B cell (primary cell): ENCODE results near the gene FXYD7. TPM values are rescaled to one million over a fixed set of nuclear protein-coding genes. Genes with fewer than 3 reads are reported as not detected.

Source experiments
- ATAC-seq: fragments of 200-7000 bp; cut with Tn5 transposase; one replicate; pipeline ENCODE4 v1.10.0; 2021; ENCODE audit warnings: low read depth, mild to moderate bottlenecking, moderate number of reproducible peaks, moderate library complexity
- CTCF ChIA-PET: fragments of 350-600 bp; sonication (Branson Sonifier 250); formaldehyde crosslinking; loops from one replicate; lab custom pipeline; 2021; ENCODE audit warnings: antibody characterized with exemption, inconsistent platforms; lab: Charles Lee
- POLR2A ChIA-PET: fragments of 350-600 bp; sonication (Branson Sonifier 250); formaldehyde crosslinking; loops from one replicate; lab custom pipeline; 2021; ENCODE audit warnings: antibody characterized with exemption; lab: Charles Lee
- DNase-seq: peaks from one replicate; pipeline ENCODE4 v3.0.0; 2013
- H2AFZ ChIP-seq: 2 replicates; pipeline ENCODE4 v1.6.1; 2012; ENCODE audit warnings: mild to moderate bottlenecking, low read depth, low read length; ENCODE audit not compliant: insufficient read depth, poor library complexity, severe bottlenecking
- H3K27ac ChIP-seq, 2 donors: 1 replicate in 1 of 2; 2 replicates in 1 of 2; pipeline ENCODE4 v1.5.1; 2012 to 2013; ENCODE audit warnings: low read length in 2 of 2, mild to moderate bottlenecking in 2 of 2, moderate library complexity in 1 of 2
- H3K27me3 ChIP-seq, 4 experiments: fragments of 200-600 bp in 1 of 4; sonication (generic) in 1 of 4; replicated peaks in 1 of 4; 1 replicate in 2 of 4; 2 replicates in 2 of 4; pipeline versions ENCODE4 v1.6.1 to v1.7.0; 2013 to 2016; ENCODE audit warnings: low read length in 3 of 4, mild to moderate bottlenecking in 2 of 4, mixed read lengths in 1 of 4, moderate library complexity in 1 of 4; ENCODE audit not compliant: insufficient read depth in 4 of 4, control insufficient read depth in 3 of 4; ENCODE audit errors: control extremely low read depth in 1 of 4
- H3K36me3 ChIP-seq, 2 experiments: replicated peaks in 1 of 2; 1 replicate in 1 of 2; 2 replicates in 1 of 2; pipeline versions ENCODE4 v1.6.1 to v1.7.1; 2013; ENCODE audit warnings: low read length in 1 of 2; ENCODE audit not compliant: insufficient read depth in 2 of 2, control insufficient read depth in 1 of 2; ENCODE audit errors: control extremely low read depth in 1 of 2, extremely low read depth in 1 of 2
- H3K4me1 ChIP-seq, 2 donors: fragments of 200-600 bp in 1 of 2; sonication (generic) in 1 of 2; 1 replicate in 1 of 2; 2 replicates in 1 of 2; pipeline versions ENCODE4 v1.5.1 to v1.6.1; 2013 to 2017; ENCODE audit warnings: low read length in 2 of 2; ENCODE audit not compliant: control insufficient read depth in 2 of 2, insufficient read depth in 2 of 2
- H3K4me2 ChIP-seq: replicated peaks from 2 replicates; pipeline ENCODE3; 2012; ENCODE audit warnings: mild to moderate bottlenecking, low read depth, low read length; ENCODE audit not compliant: poor library complexity, severe bottlenecking
- H3K4me3 ChIP-seq, 5 experiments: fragments of 200-600 bp in 1 of 5; sonication (generic) in 1 of 5; 1 replicate in 3 of 5; 2 replicates in 2 of 5; pipeline versions ENCODE4 v1.5.1 to v1.7.0; 2011 to 2016; ENCODE audit warnings: low read length in 4 of 5, mild to moderate bottlenecking in 4 of 5, low read depth in 2 of 5, control low read depth in 1 of 5, moderate library complexity in 1 of 5; ENCODE audit not compliant: insufficient read depth in 1 of 5; ENCODE audit errors: control extremely low read depth in 1 of 5, extremely low read depth in 1 of 5
- H3K79me2 ChIP-seq: fragments of 200-600 bp; sonication (generic); one replicate; pipeline ENCODE4 v1.6.0; 2016; ENCODE audit warnings: low read length; ENCODE audit not compliant: control insufficient read depth, insufficient read depth
- H3K9ac ChIP-seq: fragments of 200-600 bp; sonication (generic); 2 replicates; pipeline ENCODE4 v1.6.1; 2017; ENCODE audit warnings: mild to moderate bottlenecking, low read length, moderate library complexity
- H3K9me3 ChIP-seq, 3 donors: one replicate each; pipeline versions ENCODE4 v1.6.1 to v1.7.1; 2013; ENCODE audit warnings: low read length in 2 of 3; ENCODE audit not compliant: control insufficient read depth in 2 of 3, insufficient read depth in 1 of 3; ENCODE audit errors: control extremely low read depth in 1 of 3
- H4K20me1 ChIP-seq: 2 replicates; pipeline ENCODE4 v1.6.0; 2012; ENCODE audit warnings: mild to moderate bottlenecking, low read length; ENCODE audit not compliant: insufficient read depth, control insufficient read depth, poor library complexity, severe bottlenecking
- H3K27ac Mint-ChIP-seq: one replicate; pipeline ENCODE4 v1.8.0; 2021; ENCODE audit warnings: mixed read lengths
- H3K27me3 Mint-ChIP-seq: one replicate; pipeline ENCODE4 v1.8.0; 2021; ENCODE audit warnings: mixed read lengths
- H3K4me1 Mint-ChIP-seq: one replicate; pipeline ENCODE4 v1.8.0; 2021; ENCODE audit warnings: mixed read lengths
- H3K4me3 Mint-ChIP-seq: one replicate; pipeline ENCODE4 v1.8.0; 2021; ENCODE audit warnings: mixed read lengths
- H3K9me3 Mint-ChIP-seq: one replicate; pipeline ENCODE4 v1.8.0; 2022; ENCODE audit warnings: mixed read lengths; ENCODE audit not compliant: insufficient read depth
- CTCF ChIP-seq: fragments of 200-600 bp; IDR thresholded peaks from one replicate; pipeline ENCODE4 v1.8.0; 2022; ENCODE audit warnings: antibody characterized with exemption, mild to moderate bottlenecking
- EZH2 ChIP-seq: IDR thresholded peaks from 2 replicates; pipeline ENCODE4 v1.6.1; 2012; ENCODE audit warnings: borderline replicate concordance, low read depth, mild to moderate bottlenecking, moderate library complexity, low read length; ENCODE audit not compliant: insufficient read depth, poor library complexity, severe bottlenecking
- WGBS: methylation state at CpG from one replicate; pipeline ENCODE4 v1.1.5; 2013; ENCODE audit warnings: missing lambda C conversion rate; ENCODE audit not compliant: insufficient coverage; 5-methylcytosine and 5-hydroxymethylcytosine counted together
- intact Hi-C: fragments of 100-400 bp; cut with micrococcal nuclease; formaldehyde crosslinking; loops from one replicate; pipeline ENCODE4 v1.10.0; 2022
- polyA plus RNA-seq: library from polyadenylated mRNA; depleted of rRNA; stranded (reverse); fragments of >200 nt; gene quantifications from 2 replicates; pipeline ENCODE4 v1.2.3, GENCODE V29; 2012
- total RNA-seq, 2 donors: library from RNA; stranded (reverse); fragments of 120-200 nt in 1 of 2; gene quantifications; 1 replicate in 1 of 2; 2 replicates in 1 of 2; pipeline versions ENCODE4 v1.2.3 to v1.2.4, GENCODE V29; 2013 to 2022

Gene FXYD7
- total and polyA plus RNA-seq, 2 donors (not counting 1 experiment from before 2014, with no cell fraction given), result 3.8 to 27.4 TPM

- H3K27ac Mint-ChIP-seq, result no peak overlapping the region
- Histone ChIP-seq H3K36me3 (no peaks in the 10 kb centered on the region), H3K27ac (no peak overlapping the region), H3K9me3 (no peaks in the 10 kb centered on the region), H3K79me2 (no peaks in the 10 kb centered on the region), H2AFZ (no peak overlapping the region), H3K9ac (no peak overlapping the region), H3K27me3 (peaks cover 0 to 13% (median 3%) of the 10 kb centered on the region in 4 experiments), H3K4me3 (no peak overlapping the region), H3K4me1 (peaks cover 25 to 37% of the 10 kb centered on the region in 2 donors), H4K20me1 (no peaks in the 10 kb centered on the region), H3K4me2 (no peak overlapping the region)
- peak overlapping the region; percentile 62 for H3K4me3 Mint-ChIP-seq
- ATAC-seq (no peak), DNase-seq (no peak)
- H3K4me1 Mint-ChIP-seq, result peaks cover 32% of the 10 kb centered on the region
- POLR2A ChIA-PET, result no interaction called here
- TF ChIP-seq CTCF (no peak), EZH2 (no peak)
- intact Hi-C loops, result loop anchor here (10.0 kb wide), 2 partner anchors 181 to 351 kb away; partner anchors contain the start of genes CD22 and KRTDAP
- 82% methylated on average over 3 of the region's 6 CpGs for WGBS
- CTCF ChIA-PET, result interaction anchor here (1.0 to 7.0 kb wide), 5 partner anchors 8 to 125 kb away, joined by 3 to 77 read pairs (median 3); partner anchors contain the start of genes FXYD5 and USF2
- H3K27me3 Mint-ChIP-seq, result peaks cover 9% of the 10 kb centered on the region
- no peaks in the 10 kb centered on the region for H3K9me3 Mint-ChIP-seq
These were observed 1.2 kb downstream of the FXYD7 start for GRCh38 chr19:35144259-35144599.

DNA sequence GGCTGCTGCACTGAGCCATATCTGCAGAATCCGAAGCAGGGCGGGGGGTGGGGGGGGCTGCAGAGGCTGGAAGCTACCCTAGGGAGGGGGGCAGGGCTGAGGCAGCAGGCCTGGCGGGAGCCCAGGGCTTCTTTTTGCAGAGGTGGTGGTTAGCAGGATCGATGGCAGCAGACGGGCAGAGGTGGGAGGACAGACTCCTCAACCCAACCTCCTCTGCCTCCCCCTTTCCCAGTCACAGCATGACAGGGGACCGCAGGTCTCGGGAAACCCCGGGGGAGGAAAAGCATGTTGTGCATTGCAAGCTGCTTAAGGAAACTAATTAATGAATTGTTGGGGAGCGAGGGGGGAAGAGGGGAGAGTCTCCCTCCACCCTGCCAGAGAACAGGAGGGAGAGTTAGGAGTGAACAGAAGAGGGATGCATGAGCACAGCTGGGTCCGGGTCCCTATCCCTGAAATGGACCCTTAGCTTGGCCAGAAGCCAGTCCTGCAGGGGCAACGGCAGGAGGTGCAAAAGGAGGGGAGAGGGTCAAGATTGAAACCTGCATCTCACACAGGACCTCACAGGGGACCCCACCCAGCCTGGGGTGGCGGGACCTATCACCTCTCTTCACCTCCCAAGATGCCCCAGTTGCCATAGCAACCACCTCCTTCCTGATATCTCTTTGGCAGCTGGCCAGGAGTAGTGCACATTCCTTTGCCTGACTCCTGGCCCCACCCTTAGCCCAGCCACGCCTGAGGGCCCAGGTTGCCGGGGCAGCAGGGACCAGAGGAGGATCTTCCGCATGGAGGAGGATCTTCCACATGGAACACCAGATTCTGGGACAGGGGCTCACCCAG is 1.8 kb downstream of the FXYD7 start:
- DNase-seq (peak; percentile 50), ATAC-seq (no peak)
- no peaks in the 10 kb centered on the region for H3K36me3 ChIP-seq
- Mint-ChIP-seq H3K27me3 (peaks cover 9% of the 10 kb centered on the region), H3K4me3 (no peak overlapping the region), H3K27ac (no peak overlapping the region), H3K9me3 (no peaks in the 10 kb centered on the region), H3K4me1 (peaks cover 32% of the 10 kb centered on the region)
- intact Hi-C loops, result loop anchor here (10.0 kb wide), 2 partner anchors 180 to 350 kb away; partner anchors contain the start of genes CD22 and KRTDAP
- H3K4me3 ChIP-seq, result no peak overlapping the region
- WGBS, result 67% methylated on average over 4 of the region's 15 CpGs
- peaks cover 0 to 11% (median 3%) of the 10 kb centered on the region in 4 experiments for H3K27me3 ChIP-seq
- ChIA-PET CTCF (interaction anchor here (0.7 to 7.0 kb wide), 6 partner anchors 7 to 124 kb away, joined by 3 to 77 read pairs (median 4); partner anchors contain the start of genes FXYD5 and USF2), POLR2A (no interaction called here)
- no peak overlapping the region for H2AFZ ChIP-seq
- TF ChIP-seq CTCF (no peak), EZH2 (no peak)
- no peak overlapping the region for H3K27ac ChIP-seq
- H3K79me2 ChIP-seq, result no peaks in the 10 kb centered on the region
- no peak overlapping the region for H3K9ac ChIP-seq
- no peaks in the 10 kb centered on the region for H3K9me3 ChIP-seq
- peaks cover 25 to 37% of the 10 kb centered on the region in 2 donors for H3K4me1 ChIP-seq
- H3K4me2 ChIP-seq, result no peak overlapping the region
- H4K20me1 ChIP-seq, result no peaks in the 10 kb centered on the region
